ENCODE results near the gene ZNF431. TPM values are rescaled to one million over a fixed set of nuclear protein-coding genes. Genes with fewer than 3 reads are reported as not detected.

ZNF431 gene
- total RNA-seq (2022; extraction: Qiagen RNA extraction) = 2.5 to 3.9 TPM (median 3.1 TPM) in 5 replicates

GRCh38 chr19:21141787-21142464, at the start of gene ZNF431:
Gene ZNF431, plus strand, starts transcription at chr19:21142040. Its CDS starts 144 bp downstream, at chr19:21142184.

Other genes starting within 250 kb of the ZNF431 start
- gene ZNF85, start 218.8 kb upstream of the ZNF431 start, total RNA-seq (2022; extraction: Qiagen RNA extraction) = 0.07 to 0.48 TPM (median 0.13 TPM) in 5 replicates
- 1.2 to 2.6 TPM (median 1.8 TPM) in 5 replicates for gene ZNF430, start 121.4 kb upstream of the ZNF431 start, total RNA-seq (2022; extraction: Qiagen RNA extraction)
- gene ZNF714, start 59.8 kb upstream of the ZNF431 start, total RNA-seq (2022; extraction: Qiagen RNA extraction) = 2.1 to 3.3 TPM (median 2.9 TPM) in 5 replicates
- gene ZNF708, start 187.4 kb downstream of the ZNF431 start, total RNA-seq (2022; extraction: Qiagen RNA extraction) = 0.57 to 1.1 TPM (median 0.69 TPM) in 5 replicates
- 0.65 to 1.3 TPM (median 0.96 TPM) in 5 replicates for gene ZNF738, start 217.0 kb downstream of the ZNF431 start, total RNA-seq (2022; extraction: Qiagen RNA extraction)

All from A549 treated with CORT108297 at 1 μM for 4 hours (cell line).